ENCODE results near the gene MEIOC.

MEIOC gene

GRCh38 chr17:44653384-44653783 lies 2.9 kb upstream of the MEIOC start:
- TF ChIP-seq REST (IDR thresholded peaks at IDR 0.05; ENCODE audit: insufficient read depth in 1 of 2, low read depth in 2 of 2, low read length in 2 of 2) = no peak
- no peak for TF ChIP-seq POLR2AphosphoS5 (IDR thresholded peaks at IDR 0.05; ENCODE audit: low read depth, low read length)
- TF ChIP-seq TAF1 (IDR thresholded peaks at IDR 0.05; ENCODE audit: borderline replicate concordance, insufficient read depth, low read length) = no peak
- no peak for TF ChIP-seq FOXP2 (optimal IDR thresholded peaks at IDR 0.05; ENCODE audit: borderline replicate concordance, extremely low read depth, extremely low read length, insufficient read depth)
- TF ChIP-seq SIN3A (IDR thresholded peaks at IDR 0.05; ENCODE audit: borderline replicate concordance, insufficient read depth, low read length) = no peak

GRCh38 chr17:44653954-44654353 lies 2.3 kb upstream of the MEIOC start:
- TF ChIP-seq REST (IDR thresholded peaks at IDR 0.05; ENCODE audit: insufficient read depth in 1 of 2, low read depth in 2 of 2, low read length in 2 of 2) (no peak), POLR2AphosphoS5 (IDR thresholded peaks at IDR 0.05; ENCODE audit: low read depth, low read length) (no peak), SIN3A (IDR thresholded peaks at IDR 0.05; ENCODE audit: borderline replicate concordance, insufficient read depth, low read length) (no peak), FOXP2 (optimal IDR thresholded peaks at IDR 0.05; ENCODE audit: borderline replicate concordance, extremely low read depth, extremely low read length, insufficient read depth) (no peak)

GRCh38 chr17:44661835-44662234 lies 5.6 kb downstream of the MEIOC start:
- TF ChIP-seq SIN3A (IDR thresholded peaks at IDR 0.05; ENCODE audit: borderline replicate concordance, insufficient read depth, low read length) (no peak), REST (IDR thresholded peaks at IDR 0.05; ENCODE audit: insufficient read depth in 1 of 2, low read depth in 2 of 2, low read length in 2 of 2) (no peak), TAF1 (IDR thresholded peaks at IDR 0.05; ENCODE audit: borderline replicate concordance, insufficient read depth, low read length) (no peak), POLR2AphosphoS5 (IDR thresholded peaks at IDR 0.05; ENCODE audit: low read depth, low read length) (no peak), FOXP2 (optimal IDR thresholded peaks at IDR 0.05; ENCODE audit: borderline replicate concordance, extremely low read depth, extremely low read length, insufficient read depth) (no peak)

GRCh38 chr17:44663095-44663494 lies 6.8 kb downstream of the MEIOC start:
- TF ChIP-seq REST (IDR thresholded peaks at IDR 0.05; ENCODE audit: insufficient read depth in 1 of 2, low read depth in 2 of 2, low read length in 2 of 2) (no peak), POLR2AphosphoS5 (IDR thresholded peaks at IDR 0.05; ENCODE audit: low read depth, low read length) (no peak), SIN3A (IDR thresholded peaks at IDR 0.05; ENCODE audit: borderline replicate concordance, insufficient read depth, low read length) (no peak)

- TF ChIP-seq POLR2AphosphoS5 (IDR thresholded peaks at IDR 0.05; ENCODE audit: low read depth, low read length) (no peak), FOXP2 (optimal IDR thresholded peaks at IDR 0.05; ENCODE audit: borderline replicate concordance, extremely low read depth, extremely low read length, insufficient read depth) (no peak), REST (IDR thresholded peaks at IDR 0.05; ENCODE audit: insufficient read depth in 1 of 2, low read depth in 2 of 2, low read length in 2 of 2) (no peak), SIN3A (IDR thresholded peaks at IDR 0.05; ENCODE audit: borderline replicate concordance, insufficient read depth, low read length) (no peak), TAF1 (IDR thresholded peaks at IDR 0.05; ENCODE audit: borderline replicate concordance, insufficient read depth, low read length) (no peak)
Observed at GRCh38 chr17:44664867-44665266, 8.6 kb downstream of the MEIOC start.

Measured in PFSK-1 (cell line).